Adipocyte (in vitro differentiated cells): ENCODE results near the gene BCL2L1.

ENCODE experiments used
- DNase-seq: peaks from one replicate; pipeline ENCODE4 v3.0.0-alpha.2; 2015; ENCODE audit warnings: low read depth
- H3K27me3 ChIP-seq: replicated peaks from 2 replicates; pipeline ENCODE4 v1.7.0; 2013; ENCODE audit warnings: mild to moderate bottlenecking, low read length, moderate library complexity; ENCODE audit not compliant: control insufficient read depth, insufficient read depth
- H3K36me3 ChIP-seq: 2 replicates; pipeline ENCODE4 v1.7.0; 2013; ENCODE audit warnings: low read length, mild to moderate bottlenecking, moderate library complexity; ENCODE audit not compliant: control insufficient read depth, insufficient read depth, severe bottlenecking
- H3K4me1 ChIP-seq: 2 replicates; pipeline ENCODE4 v1.7.0; 2013; ENCODE audit warnings: mild to moderate bottlenecking, low read length, moderate library complexity; ENCODE audit not compliant: control insufficient read depth, insufficient read depth
- H3K4me3 ChIP-seq: 2 replicates; pipeline ENCODE4 v1.7.0; 2013; ENCODE audit warnings: mild to moderate bottlenecking, low read length, moderate library complexity
- H3K9ac ChIP-seq: 2 replicates; pipeline ENCODE4 v1.7.0; 2013; ENCODE audit warnings: mild to moderate bottlenecking, low read length, moderate library complexity
- H3K9me3 ChIP-seq: 2 replicates; pipeline ENCODE4 v1.7.0; 2013; ENCODE audit warnings: mild to moderate bottlenecking, low read length, moderate library complexity; ENCODE audit not compliant: control insufficient read depth

The BCL2L1 gene

DNA sequence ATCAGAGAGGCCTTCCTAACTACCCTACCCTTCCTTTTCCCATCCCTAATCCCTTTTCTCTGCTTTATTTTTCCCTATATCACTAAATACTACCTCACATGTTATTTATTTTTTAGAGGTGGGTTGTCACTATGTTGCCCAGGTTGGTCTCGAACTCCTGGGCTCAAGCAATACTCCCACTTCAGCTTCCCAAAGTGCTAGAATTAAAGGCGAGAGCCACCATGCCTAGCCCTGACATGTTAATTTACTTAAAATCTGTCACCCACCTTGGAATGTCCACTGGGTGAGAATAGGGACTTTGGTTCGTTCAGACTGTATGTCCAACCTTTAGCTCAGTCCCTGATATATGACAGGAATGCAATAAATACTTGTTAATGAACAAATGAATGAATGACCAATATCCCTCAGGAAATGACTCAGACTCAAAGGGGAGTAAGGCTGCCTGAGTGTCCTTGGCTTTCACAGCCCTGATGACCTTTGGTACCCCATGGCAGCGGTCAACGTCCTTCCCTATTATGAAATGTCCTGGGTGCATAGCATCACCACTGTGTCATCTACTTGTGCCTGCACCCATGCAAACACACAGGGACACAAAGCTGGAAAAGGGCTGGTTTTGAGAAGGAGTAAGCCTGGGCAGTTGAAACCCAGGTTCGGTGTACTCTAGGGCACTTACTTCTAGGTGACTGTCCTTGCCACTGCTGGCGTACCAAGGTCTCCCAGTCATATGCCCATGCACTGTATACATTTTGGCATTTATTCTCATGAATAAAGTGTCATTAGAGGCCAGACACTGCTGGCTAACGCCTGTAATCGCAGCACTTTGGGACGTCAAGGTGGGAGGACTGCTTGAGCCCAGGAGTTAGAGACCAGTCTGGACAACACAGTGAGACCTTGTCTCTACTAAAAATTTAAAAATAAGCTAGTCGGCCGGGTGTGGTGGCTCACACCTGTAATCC lies 26.5 kb downstream of the BCL2L1 start:
- H3K36me3 ChIP-seq: peaks cover 28% of the 10 kb centered on the region
- H3K9me3 ChIP-seq: no peaks in the 10 kb centered on the region
- H3K9ac ChIP-seq: peak overlapping the region; percentile 64
- no peak for DNase-seq
- no peaks in the 10 kb centered on the region for H3K27me3 ChIP-seq
- peaks cover 77% of the 10 kb centered on the region for H3K4me1 ChIP-seq
- peak overlapping the region; percentile 25 for H3K4me3 ChIP-seq

DNA sequence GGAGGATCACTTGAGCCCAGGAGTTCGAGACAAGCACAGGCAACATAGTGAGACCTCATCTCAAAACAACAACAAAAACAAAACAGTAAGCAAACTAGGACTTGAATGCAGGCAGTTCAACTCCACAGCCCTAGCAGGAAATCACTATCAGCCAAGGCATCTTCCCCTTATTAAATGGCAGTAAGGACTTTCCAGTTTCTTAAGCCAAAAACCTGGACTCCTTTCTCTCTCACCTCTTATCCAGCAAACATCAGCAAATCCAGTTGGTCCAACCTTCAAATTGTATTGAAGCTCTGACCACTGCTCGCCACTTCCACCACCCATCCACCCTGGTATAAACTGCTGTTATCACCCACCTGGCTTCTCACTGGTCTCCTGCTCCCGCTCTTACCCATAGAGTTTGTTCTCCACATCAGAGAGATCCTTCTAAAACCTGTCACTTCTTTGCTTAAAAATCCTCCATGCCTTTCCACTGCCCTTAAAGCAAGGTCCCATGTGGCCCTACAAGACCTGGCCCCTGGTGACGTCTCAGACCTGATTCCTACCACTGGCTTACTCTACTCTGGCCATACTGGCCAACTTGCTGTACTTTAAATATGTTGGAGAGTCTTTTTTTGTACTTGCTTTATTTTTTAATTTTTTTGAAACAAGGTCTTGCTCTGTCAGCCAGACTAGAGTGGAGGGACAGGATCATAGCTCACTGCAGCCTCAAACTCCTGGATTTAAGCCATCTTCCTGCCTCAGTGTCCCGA lies 27.6 kb downstream of the BCL2L1 start:
- Histone ChIP-seq H3K27me3 (no peaks in the 10 kb centered on the region), H3K9me3 (no peaks in the 10 kb centered on the region), H3K9ac (peak overlapping the region; percentile 64), H3K36me3 (peaks cover 30% of the 10 kb centered on the region), H3K4me1 (peaks cover 67% of the 10 kb centered on the region), H3K4me3 (no peak overlapping the region)
- no peak for DNase-seq

DNA sequence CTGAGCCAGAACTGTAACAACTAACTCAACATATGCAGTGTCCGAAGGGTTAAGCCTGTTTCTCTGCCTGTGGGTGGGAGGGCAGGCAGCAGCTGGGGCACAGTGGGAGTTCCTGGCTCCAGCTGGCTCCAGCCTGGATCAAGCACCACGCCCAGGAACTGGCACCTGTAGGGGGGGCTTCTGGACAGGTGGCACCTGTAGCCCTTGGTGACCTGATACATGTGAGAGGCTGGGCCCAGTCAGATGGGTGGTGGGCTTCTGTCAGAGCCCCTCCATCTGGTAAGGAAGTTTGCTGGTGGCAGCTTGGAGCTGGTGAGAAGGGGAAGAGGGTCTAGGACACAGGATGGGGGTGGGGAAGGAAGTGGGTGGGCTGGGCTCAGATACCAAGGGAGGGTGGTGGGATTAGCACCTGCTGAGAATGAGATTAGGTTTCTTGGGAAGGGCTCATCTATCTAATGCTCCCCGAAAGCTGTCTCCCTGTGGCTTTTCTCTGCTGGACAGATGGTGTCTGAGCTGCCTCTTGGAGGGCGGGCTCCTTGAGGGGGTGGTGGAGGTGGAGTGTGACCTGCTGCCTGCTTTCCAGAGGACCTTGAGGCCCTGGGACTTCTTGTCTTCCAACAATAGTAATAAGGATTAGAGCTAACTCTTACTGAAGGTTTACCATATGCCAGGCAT lies 28.5 kb downstream of the BCL2L1 start:
- no peaks in the 10 kb centered on the region for H3K9me3 ChIP-seq
- DNase-seq: no peak
- peaks cover 32% of the 10 kb centered on the region for H3K36me3 ChIP-seq
- peaks cover 58% of the 10 kb centered on the region for H3K4me1 ChIP-seq
- no peak overlapping the region for H3K4me3 ChIP-seq
- H3K27me3 ChIP-seq: no peaks in the 10 kb centered on the region
- H3K9ac ChIP-seq: peak overlapping the region; percentile 64

DNA sequence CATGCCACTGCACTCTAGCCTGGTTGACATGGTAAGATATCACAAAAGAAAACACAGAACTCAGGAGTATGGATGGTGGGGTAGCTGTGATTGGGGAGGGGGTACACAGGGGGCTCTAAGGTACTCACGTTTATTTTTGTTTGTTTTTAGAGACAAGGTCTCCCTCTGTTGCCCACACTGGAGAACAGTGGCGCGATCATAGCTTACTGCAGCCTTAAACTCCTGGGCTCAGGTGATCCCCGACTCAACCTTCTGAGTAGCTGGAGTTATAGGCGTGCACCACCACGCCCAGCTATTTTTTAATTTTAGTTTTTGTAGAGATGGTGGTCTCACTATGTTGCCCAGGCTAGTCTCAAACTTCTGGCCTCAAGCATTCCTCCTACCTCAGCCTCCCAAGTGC lies 29.3 kb downstream of the BCL2L1 start:
- H3K4me1 ChIP-seq: peaks cover 51% of the 10 kb centered on the region
- H3K9me3 ChIP-seq: no peaks in the 10 kb centered on the region
- peaks cover 36% of the 10 kb centered on the region for H3K36me3 ChIP-seq
- peak overlapping the region; percentile 51 for H3K9ac ChIP-seq
- no peak for DNase-seq
- no peaks in the 10 kb centered on the region for H3K27me3 ChIP-seq
- H3K4me3 ChIP-seq: no peak overlapping the region

DNA sequence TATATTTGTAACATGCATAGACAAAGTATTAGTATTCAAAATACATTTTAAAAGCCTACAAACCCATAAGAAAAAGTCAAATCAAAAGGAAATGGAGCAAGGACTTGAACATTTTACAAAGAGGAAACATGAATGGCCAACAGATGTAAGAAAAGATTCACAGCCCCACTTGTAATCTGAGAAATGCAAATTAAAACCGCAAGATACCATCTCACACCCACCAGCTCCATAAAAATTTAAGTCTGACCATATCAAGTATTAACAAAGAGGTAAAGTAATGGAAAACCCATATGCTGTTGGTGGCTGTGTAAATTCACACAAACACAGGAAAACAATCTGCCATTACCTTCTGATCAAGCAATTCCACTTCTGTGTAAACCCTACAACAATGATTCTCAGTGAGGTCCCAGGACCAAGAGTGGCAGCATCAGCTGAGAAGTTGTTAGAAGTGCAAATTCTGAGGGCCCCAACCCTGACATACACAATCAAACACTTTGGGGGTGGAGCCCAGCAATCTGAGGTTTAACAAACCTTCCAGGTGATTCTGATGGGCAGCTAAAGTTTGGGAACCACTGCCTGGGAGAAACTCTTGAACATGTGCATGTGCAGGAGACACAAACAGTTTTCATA lies 30.9 kb downstream of the BCL2L1 start:
- no peaks in the 10 kb centered on the region for H3K27me3 ChIP-seq
- peak; percentile 32 for DNase-seq
- no peaks in the 10 kb centered on the region for H3K9me3 ChIP-seq
- peaks cover 46% of the 10 kb centered on the region for H3K36me3 ChIP-seq
- peaks cover 42% of the 10 kb centered on the region for H3K4me1 ChIP-seq
- no peak overlapping the region for H3K4me3 ChIP-seq
- H3K9ac ChIP-seq: peak overlapping the region; percentile 40

DNA sequence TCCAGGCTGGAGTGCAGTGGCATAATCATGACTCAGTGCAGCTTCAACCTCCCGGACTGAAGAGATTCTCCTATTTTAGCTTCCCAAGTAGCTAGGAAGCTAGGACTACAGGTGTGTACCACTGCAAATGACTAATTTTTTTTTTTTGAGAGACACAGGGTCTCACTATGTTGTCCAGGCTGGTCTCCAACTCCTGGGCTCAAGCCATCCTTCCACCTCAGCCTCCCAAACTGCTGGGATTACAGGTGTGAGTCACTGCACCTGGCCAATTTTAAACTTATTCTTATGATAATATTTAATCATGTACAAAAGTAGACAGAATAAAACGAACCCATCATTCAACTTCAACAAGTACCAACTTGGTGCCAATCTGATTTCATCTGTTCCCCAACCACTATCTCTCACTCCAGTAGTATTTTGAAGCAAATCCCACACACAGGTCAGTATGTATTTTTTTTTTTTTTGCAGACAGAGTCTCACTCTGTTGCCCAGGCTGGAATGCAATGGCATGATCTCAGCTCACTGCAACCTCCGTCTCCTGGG lies 32.5 kb downstream of the BCL2L1 start:
- Histone ChIP-seq H3K4me3 (no peak overlapping the region), H3K9me3 (no peaks in the 10 kb centered on the region), H3K9ac (no peak overlapping the region), H3K4me1 (peaks cover 27% of the 10 kb centered on the region), H3K36me3 (peaks cover 61% of the 10 kb centered on the region), H3K27me3 (no peaks in the 10 kb centered on the region)
- no peak for DNase-seq

DNA sequence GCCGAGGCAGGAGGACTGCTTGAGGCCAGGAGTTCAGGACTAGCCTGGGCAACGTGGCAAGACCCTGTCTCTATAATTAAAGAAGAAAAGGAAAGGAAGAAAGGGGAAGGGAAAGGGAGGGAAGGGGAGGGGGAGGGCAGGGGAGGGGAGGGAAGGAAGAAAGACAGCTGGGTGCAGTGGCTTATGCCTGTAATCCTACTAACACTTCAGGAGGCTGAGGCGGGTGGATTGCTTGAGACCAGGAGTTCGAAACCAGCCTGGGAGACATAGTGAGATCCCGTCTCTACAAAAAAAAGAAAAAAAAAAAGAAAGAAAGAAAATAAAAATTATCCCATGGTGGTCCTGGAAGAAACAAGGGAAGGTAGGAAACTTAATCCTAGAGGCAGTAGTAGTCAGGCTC lies 33.5 kb downstream of the BCL2L1 start:
- H3K27me3 ChIP-seq: no peaks in the 10 kb centered on the region
- no peak overlapping the region for H3K4me3 ChIP-seq
- H3K4me1 ChIP-seq: peaks cover 23% of the 10 kb centered on the region
- H3K9ac ChIP-seq: no peak overlapping the region
- no peak for DNase-seq
- peaks cover 66% of the 10 kb centered on the region for H3K36me3 ChIP-seq
- H3K9me3 ChIP-seq: no peaks in the 10 kb centered on the region

DNA sequence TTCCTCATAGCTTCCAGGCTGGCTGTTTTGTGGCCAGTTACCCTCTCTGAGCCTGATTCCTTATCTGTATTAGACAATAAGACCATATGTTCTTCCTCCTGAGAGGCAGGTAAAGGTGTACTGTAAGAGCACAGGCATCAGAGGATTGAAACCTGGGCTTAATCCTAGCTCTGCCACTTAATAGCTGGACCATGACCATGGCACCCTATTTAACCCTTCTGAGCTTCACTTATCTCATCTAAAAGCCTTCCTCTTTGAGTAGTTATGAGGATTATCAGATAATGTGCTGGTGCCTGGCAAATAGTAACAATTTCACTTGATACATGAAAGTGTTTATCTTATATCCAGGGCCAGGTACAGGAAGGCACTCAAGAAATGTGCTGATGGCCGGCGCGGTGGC lies 34.9 kb downstream of the BCL2L1 start:
- Histone ChIP-seq H3K36me3 (peaks cover 67% of the 10 kb centered on the region), H3K4me3 (no peak overlapping the region)

DNA sequence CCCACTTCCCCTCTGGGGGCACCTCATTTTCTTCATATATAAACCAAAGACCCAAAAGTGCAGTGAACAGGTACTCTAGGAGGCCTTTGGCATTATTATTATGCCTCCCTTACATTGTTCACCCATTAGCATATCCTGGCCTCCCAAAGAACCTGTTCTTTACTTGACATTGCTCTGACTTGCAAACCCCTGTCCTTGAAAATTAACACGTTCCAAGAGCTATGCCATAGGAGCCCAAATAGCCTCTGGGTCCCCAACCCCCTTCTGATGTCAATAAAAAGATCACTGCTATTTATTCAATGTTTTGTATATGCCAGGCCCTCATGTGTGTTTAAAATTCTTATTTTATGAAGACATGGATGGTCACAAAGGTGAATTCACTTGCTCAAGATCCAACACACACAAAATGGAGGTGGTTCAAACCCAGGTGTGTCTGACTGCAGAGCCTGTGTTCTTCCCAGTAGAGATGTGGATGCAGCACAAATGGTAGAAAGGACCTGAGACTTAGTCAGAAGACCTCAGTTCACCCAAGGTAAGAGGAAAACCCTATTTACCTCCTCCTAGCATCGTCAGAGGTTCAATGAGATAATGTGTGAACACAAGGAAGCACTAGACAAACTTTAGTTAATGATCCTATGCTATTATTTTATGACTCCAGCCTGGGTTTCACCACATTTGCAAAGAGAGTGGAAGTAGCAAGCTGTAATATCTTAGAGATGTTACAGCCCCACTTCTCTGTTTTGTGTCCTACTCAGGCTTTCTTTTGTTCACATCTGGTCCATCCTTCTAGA lies 36.6 kb downstream of the BCL2L1 start:
- DNase-seq: no peak
- Histone ChIP-seq H3K4me3 (no peak overlapping the region), H3K27me3 (no peaks in the 10 kb centered on the region), H3K9ac (no peak overlapping the region), H3K36me3 (peaks cover 60% of the 10 kb centered on the region), H3K4me1 (peaks cover 8% of the 10 kb centered on the region), H3K9me3 (no peaks in the 10 kb centered on the region)

More for the DNA sequence above, 34.9 kb downstream of the BCL2L1 start:
- Histone ChIP-seq H3K4me1 (peaks cover 14% of the 10 kb centered on the region), H3K9me3 (no peaks in the 10 kb centered on the region), H3K27me3 (no peaks in the 10 kb centered on the region), H3K9ac (no peak overlapping the region)
- no peak for DNase-seq
